ENCODE measurements around the gene ULK1. TPM values are rescaled to one million over a fixed set of nuclear protein-coding genes. Genes with fewer than 3 reads are reported as not detected.

Gene ULK1
- total RNA-seq, 1 donor from 2014 or later: 14.7 TPM

- TF ChIP-seq CTCF (IDR thresholded peaks at IDR 0.05; ENCODE audit: insufficient read depth, low read length, poor library complexity, severe bottlenecking): no peak
- Histone ChIP-seq H3K27me3 (ENCODE audit: control insufficient read depth, insufficient read depth, low read length) (no peaks in the 10 kb centered on the region), H3K36me3 (ENCODE audit: control insufficient read depth, insufficient read depth, low read length) (peaks cover 3% of the 10 kb centered on the region), H3K4me3 (ENCODE audit: low read depth, low read length) (peak overlapping the region; percentile 96)
- DNase-seq (ENCODE audit: low read depth): no peak
Measured at GRCh38 chr12:131929581-131930456, 35.4 kb downstream of the ULK1 start.

- no peak for TF ChIP-seq CTCF (IDR thresholded peaks at IDR 0.05; ENCODE audit: insufficient read depth, low read length, poor library complexity, severe bottlenecking)
Measured at GRCh38 chr12:131930510-131930909, 36.1 kb downstream of the ULK1 start.

GRCh38 chr12:131933387-131933786, 39.0 kb downstream of the ULK1 start:
- peaks cover 3% of the 10 kb centered on the region for H3K36me3 ChIP-seq (ENCODE audit: control insufficient read depth, insufficient read depth, low read length)
- TF ChIP-seq CTCF (IDR thresholded peaks at IDR 0.05; ENCODE audit: insufficient read depth, low read length, poor library complexity, severe bottlenecking): no peak
- no peak for DNase-seq (ENCODE audit: low read depth)
- no peak overlapping the region for H3K4me3 ChIP-seq (ENCODE audit: low read depth, low read length)
- no peaks in the 10 kb centered on the region for H3K27me3 ChIP-seq (ENCODE audit: control insufficient read depth, insufficient read depth, low read length)

More at GRCh38 chr12:131930510-131930909, 36.1 kb downstream of the ULK1 start:
- Histone ChIP-seq H3K27me3 (ENCODE audit: control insufficient read depth, insufficient read depth, low read length) (no peaks in the 10 kb centered on the region), H3K4me3 (ENCODE audit: low read depth, low read length) (peak overlapping the region; percentile 96), H3K36me3 (ENCODE audit: control insufficient read depth, insufficient read depth, low read length) (peaks cover 3% of the 10 kb centered on the region)
- DNase-seq (ENCODE audit: low read depth): no peak

- no peak for TF ChIP-seq CTCF (IDR thresholded peaks at IDR 0.05; ENCODE audit: insufficient read depth, low read length, poor library complexity, severe bottlenecking)
- H3K4me3 ChIP-seq (ENCODE audit: low read depth, low read length): no peak overlapping the region
- DNase-seq (ENCODE audit: low read depth): no peak
- peaks cover 3% of the 10 kb centered on the region for H3K36me3 ChIP-seq (ENCODE audit: control insufficient read depth, insufficient read depth, low read length)
- no peaks in the 10 kb centered on the region for H3K27me3 ChIP-seq (ENCODE audit: control insufficient read depth, insufficient read depth, low read length)
Measured at GRCh38 chr12:131934535-131934934, 40.1 kb downstream of the ULK1 start.

- DNase-seq (ENCODE audit: low read depth): no peak
- no peaks in the 10 kb centered on the region for H3K27me3 ChIP-seq (ENCODE audit: control insufficient read depth, insufficient read depth, low read length)
- H3K36me3 ChIP-seq (ENCODE audit: control insufficient read depth, insufficient read depth, low read length): peaks cover 2% of the 10 kb centered on the region
- no peak for TF ChIP-seq CTCF (IDR thresholded peaks at IDR 0.05; ENCODE audit: insufficient read depth, low read length, poor library complexity, severe bottlenecking)
- H3K4me3 ChIP-seq (ENCODE audit: low read depth, low read length): no peak overlapping the region
Measured at GRCh38 chr12:131938082-131938481, 43.7 kb downstream of the ULK1 start.

Measured in kidney epithelial cell (primary cell).